ENCODE results near the gene MARK3.

DNA sequence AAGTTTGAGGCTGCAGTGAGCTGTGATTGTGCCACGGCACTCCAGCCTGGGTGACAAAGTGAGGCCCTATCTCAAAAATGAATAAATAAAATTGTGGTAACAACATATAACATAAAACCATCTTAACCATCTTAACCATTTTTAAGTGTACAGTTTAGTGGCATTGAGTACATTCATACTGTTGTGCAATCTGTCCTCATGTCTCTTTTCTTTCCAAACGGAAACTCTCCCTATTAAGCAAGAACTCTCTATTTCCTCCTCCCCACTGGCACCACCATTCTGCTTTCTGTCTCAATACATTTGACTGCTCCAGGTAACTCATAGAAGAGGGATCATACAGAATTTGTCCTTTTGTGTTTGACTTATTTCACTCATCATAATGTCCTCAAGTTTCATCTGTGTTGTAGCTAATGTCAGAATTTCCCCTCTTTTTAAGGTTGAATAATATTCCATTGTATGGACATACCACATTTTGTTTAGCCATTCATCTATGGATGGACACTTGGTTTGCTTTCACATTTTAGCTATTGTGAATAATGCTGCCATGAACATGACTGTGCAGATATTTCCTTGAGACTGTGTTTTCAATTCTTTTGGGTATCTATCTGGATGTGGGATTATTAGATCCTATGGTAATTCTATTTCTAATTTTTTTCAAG lies 4.4 kb upstream of the MARK3 start:
- TF ChIP-seq, protein P1, sequence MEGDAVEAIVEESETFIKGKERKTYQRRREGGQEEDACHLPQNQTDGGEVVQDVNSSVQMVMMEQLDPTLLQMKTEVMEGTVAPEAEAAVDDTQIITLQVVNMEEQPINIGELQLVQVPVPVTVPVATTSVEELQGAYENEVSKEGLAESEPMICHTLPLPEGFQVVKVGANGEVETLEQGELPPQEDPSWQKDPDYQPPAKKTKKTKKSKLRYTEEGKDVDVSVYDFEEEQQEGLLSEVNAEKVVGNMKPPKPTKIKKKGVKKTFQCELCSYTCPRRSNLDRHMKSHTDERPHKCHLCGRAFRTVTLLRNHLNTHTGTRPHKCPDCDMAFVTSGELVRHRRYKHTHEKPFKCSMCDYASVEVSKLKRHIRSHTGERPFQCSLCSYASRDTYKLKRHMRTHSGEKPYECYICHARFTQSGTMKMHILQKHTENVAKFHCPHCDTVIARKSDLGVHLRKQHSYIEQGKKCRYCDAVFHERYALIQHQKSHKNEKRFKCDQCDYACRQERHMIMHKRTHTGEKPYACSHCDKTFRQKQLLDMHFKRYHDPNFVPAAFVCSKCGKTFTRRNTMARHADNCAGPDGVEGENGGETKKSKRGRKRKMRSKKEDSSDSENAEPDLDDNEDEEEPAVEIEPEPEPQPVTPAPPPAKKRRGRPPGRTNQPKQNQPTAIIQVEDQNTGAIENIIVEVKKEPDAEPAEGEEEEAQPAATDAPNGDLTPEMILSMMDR (IDR thresholded peaks at IDR 0.05), result no peak
- no peak for TF ChIP-seq POLR2A (IDR thresholded peaks at IDR 0.05)
